K562 treated with DMSO at 1 percent for 48 hours (cell line): ENCODE data around the gene KCNH6. TPM values are rescaled to one million over a fixed set of nuclear protein-coding genes. Genes with fewer than 3 reads are reported as not detected.

Experiments
- total RNA-seq: library from RNA; unstranded; fragments of 300-600 nt; gene quantifications from 2 replicates; pipeline ENCODE4 v1.2.3, GENCODE V29; 2022; ENCODE audit warnings: low replicate concordance; ENCODE audit errors: extremely low read depth

Gene KCNH6, protein sequence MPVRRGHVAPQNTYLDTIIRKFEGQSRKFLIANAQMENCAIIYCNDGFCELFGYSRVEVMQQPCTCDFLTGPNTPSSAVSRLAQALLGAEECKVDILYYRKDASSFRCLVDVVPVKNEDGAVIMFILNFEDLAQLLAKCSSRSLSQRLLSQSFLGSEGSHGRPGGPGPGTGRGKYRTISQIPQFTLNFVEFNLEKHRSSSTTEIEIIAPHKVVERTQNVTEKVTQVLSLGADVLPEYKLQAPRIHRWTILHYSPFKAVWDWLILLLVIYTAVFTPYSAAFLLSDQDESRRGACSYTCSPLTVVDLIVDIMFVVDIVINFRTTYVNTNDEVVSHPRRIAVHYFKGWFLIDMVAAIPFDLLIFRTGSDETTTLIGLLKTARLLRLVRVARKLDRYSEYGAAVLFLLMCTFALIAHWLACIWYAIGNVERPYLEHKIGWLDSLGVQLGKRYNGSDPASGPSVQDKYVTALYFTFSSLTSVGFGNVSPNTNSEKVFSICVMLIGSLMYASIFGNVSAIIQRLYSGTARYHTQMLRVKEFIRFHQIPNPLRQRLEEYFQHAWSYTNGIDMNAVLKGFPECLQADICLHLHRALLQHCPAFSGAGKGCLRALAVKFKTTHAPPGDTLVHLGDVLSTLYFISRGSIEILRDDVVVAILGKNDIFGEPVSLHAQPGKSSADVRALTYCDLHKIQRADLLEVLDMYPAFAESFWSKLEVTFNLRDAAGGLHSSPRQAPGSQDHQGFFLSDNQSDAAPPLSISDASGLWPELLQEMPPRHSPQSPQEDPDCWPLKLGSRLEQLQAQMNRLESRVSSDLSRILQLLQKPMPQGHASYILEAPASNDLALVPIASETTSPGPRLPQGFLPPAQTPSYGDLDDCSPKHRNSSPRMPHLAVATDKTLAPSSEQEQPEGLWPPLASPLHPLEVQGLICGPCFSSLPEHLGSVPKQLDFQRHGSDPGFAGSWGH
- total RNA-seq = not detected in 2 replicates

DNA sequence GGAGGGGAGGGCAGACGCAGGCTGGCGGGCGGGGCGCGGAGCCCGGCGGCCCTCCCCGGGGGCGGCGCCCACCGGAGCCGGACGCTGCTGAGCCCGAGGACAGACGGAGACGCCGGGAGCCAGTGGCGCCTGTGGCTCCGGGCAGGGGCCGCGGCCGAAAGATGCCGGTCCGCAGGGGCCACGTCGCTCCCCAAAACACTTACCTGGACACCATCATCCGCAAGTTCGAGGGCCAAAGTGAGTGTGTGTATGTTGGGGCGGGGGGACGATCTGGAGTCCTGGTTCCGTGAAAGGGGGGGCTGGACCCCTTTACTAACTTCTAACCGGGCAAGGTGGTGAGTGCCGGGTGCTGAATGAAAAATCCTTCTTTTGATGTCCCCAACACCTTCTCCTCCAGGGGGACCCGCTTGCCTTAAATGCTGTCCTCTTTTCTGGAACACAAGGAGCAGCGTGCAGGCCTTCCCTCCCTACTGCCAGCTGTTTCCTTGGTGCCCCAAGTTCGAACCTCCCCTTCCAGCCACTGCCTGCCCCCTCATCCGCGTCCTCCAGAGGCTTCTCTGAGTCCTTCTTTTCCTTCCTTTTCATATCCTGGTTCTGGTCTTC is at the start of gene KCNH6:
TSS of gene KCNH6 (plus strand) at position 106 of the 603 bp plus-strand sequence. CDS start at position 162, 56 bp downstream.

DNA sequence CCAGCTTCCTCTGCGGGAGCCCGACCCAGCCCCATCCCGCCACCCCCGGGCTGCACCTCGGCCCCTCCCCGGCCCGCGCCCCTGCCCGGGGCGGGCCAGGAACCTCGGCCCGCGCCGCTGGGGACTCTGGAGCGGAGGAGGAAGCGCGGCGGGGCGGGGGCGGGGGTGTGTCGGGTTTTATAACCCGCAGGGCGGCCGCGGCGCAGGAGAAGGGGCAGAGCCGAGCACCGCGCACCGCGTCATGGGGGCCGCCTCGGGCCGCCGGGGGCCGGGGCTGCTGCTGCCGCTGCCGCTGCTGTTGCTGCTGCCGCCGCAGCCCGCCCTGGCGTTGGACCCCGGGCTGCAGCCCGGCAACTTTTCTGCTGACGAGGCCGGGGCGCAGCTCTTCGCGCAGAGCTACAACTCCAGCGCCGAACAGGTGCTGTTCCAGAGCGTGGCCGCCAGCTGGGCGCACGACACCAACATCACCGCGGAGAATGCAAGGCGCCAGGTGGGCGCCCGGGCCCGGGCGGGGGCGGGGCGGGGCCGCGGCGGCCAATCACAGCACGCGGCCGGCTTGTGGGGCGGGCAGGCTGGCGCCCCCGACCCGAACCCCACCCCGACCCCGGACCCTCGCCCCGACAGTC is 46.2 kb upstream of the KCNH6 start, which contains the start of gene ACE:
TSS of gene ACE (plus strand) at position 208 of the 626 bp plus-strand sequence. CDS start at position 242, 34 bp downstream.

DNA sequence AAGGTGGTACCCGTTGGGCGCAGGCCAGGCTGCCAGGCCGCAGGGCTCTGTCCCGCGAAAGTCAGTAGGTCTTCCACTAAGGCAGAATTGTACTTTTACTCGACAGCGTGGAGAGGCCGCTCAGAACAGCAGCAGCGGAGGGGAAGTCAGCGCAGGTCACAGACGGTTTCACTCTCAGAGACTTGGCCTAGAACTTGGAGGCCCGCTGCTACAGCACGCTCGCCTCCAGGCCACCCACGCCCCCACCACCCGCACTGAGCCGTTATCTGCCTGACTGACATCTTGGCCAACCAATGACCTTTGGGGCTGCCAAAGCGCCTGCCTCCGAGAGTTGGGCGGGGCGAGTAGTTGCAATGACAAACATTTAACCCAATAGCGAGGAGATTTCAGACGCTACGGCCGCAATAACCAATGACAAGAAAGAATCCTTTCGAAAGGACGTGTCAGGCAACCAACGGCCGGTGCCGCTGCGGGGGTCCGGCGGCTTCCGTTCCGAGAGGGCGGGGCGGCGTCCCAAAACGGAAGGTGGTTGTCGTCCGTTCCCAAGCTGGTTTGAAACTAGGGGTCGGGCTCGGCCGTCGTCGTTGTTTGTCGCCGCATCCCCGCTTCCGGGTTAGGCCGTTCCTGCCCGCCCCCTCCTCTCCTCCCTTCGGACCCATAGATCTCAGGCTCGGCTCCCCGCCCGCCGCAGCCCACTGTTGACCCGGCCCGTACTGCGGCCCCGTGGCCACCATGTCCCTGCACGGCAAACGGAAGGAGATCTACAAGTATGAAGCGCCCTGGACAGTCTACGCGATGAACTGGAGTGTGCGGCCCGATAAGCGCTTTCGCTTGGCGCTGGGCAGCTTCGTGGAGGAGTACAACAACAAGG is 27.0 kb downstream of the KCNH6 start, which contains the start of gene DCAF7:
TSS of gene DCAF7 (plus strand) at position 532 of the 871 bp plus-strand sequence. CDS start at position 733, 201 bp downstream.

Other genes with a start within 250 kb of the KCNH6 start
- gene CYB561, start 77.1 kb upstream of the KCNH6 start, total RNA-seq = not detected in 2 replicates
- not detected in 2 replicates for gene ACE, start 46.3 kb upstream of the KCNH6 start, total RNA-seq
- not detected in 2 replicates for gene DCAF7, start 27.1 kb downstream of the KCNH6 start, total RNA-seq
- gene TACO1, start 77.5 kb downstream of the KCNH6 start, total RNA-seq = not detected in 2 replicates
- gene MAP3K3, start 99.1 kb downstream of the KCNH6 start, total RNA-seq = not detected in 2 replicates
- gene LIMD2, start 176.8 kb downstream of the KCNH6 start, total RNA-seq = not detected in 2 replicates
- not detected in 2 replicates for gene STRADA, start 218.4 kb downstream of the KCNH6 start, total RNA-seq